Measurements from ENCODE around the gene MFAP4. TPM values are rescaled to one million over a fixed set of nuclear protein-coding genes. Genes with fewer than 3 reads are reported as not detected.
A peak's percentile ranks its signal among the peaks of the same experiment; 100 is the strongest.

The MFAP4 gene
- total RNA-seq, 4 donors from 2014 or later: 79.0 to 170 (median 111) TPM

- DNase-seq (ENCODE audit: low spot score) (peak; percentile 9), ATAC-seq (ENCODE audit: low FRiP score) (no peak)
- TF ChIP-seq, protein P1, sequence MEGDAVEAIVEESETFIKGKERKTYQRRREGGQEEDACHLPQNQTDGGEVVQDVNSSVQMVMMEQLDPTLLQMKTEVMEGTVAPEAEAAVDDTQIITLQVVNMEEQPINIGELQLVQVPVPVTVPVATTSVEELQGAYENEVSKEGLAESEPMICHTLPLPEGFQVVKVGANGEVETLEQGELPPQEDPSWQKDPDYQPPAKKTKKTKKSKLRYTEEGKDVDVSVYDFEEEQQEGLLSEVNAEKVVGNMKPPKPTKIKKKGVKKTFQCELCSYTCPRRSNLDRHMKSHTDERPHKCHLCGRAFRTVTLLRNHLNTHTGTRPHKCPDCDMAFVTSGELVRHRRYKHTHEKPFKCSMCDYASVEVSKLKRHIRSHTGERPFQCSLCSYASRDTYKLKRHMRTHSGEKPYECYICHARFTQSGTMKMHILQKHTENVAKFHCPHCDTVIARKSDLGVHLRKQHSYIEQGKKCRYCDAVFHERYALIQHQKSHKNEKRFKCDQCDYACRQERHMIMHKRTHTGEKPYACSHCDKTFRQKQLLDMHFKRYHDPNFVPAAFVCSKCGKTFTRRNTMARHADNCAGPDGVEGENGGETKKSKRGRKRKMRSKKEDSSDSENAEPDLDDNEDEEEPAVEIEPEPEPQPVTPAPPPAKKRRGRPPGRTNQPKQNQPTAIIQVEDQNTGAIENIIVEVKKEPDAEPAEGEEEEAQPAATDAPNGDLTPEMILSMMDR (IDR thresholded peaks at IDR 0.05): no peak
Observed at GRCh38 chr17:19385521-19385983, 1.4 kb downstream of the MFAP4 start.

- TF ChIP-seq, protein P1 (IDR thresholded peaks at IDR 0.05): no peak
- DNase-seq (ENCODE audit: low spot score) (peak; percentile 22), ATAC-seq (ENCODE audit: low FRiP score) (no peak)
Observed at GRCh38 chr17:19384723-19385391, 2.1 kb downstream of the MFAP4 start.

- TF ChIP-seq, protein P1 (IDR thresholded peaks at IDR 0.05): no peak
- ATAC-seq (ENCODE audit: low FRiP score): no peak
- peak; percentile 18 for DNase-seq (ENCODE audit: low spot score)
Observed at GRCh38 chr17:19383681-19384470, 3.1 kb downstream of the MFAP4 start.

GRCh38 chr17:19382531-19383444, 4.2 kb downstream of the MFAP4 start:
- TF ChIP-seq, protein P1 (IDR thresholded peaks at IDR 0.05): no peak
- DNase-seq (ENCODE audit: low spot score): peak; percentile 11
- no peak for ATAC-seq (ENCODE audit: low FRiP score)

GRCh38 chr17:19381741-19382444, 5.1 kb downstream of the MFAP4 start:
- DNase-seq (ENCODE audit: low spot score) (peak; percentile 8), ATAC-seq (ENCODE audit: low FRiP score) (no peak)
- TF ChIP-seq, protein P1 (IDR thresholded peaks at IDR 0.05): no peak

GRCh38 chr17:19381361-19381740, 5.6 kb downstream of the MFAP4 start:
- peak; percentile 6 for DNase-seq (ENCODE audit: low spot score)
- no peak for ATAC-seq (ENCODE audit: low FRiP score)
- TF ChIP-seq, protein P1 (IDR thresholded peaks at IDR 0.05): no peak
